GM23338 (cell line): ENCODE data around the gene C1orf21. TPM values are rescaled to one million over a fixed set of nuclear protein-coding genes. Genes with fewer than 3 reads are reported as not detected.

Experiments
- ATAC-seq: fragments of 200-7000 bp; cut with Tn5 transposase; 3 replicates; pipeline ENCODE4 v1.9.1; 2020
- DNase-seq: peaks from one replicate; pipeline ENCODE4 v3.0.0-alpha.2; 2015; ENCODE audit warnings: low spot score
- H2AFZ ChIP-seq: fragments of 200-600 bp; sonication (generic); 2 replicates; pipeline ENCODE4 v1.8.0; 2016; ENCODE audit warnings: antibody characterized with exemption, mild to moderate bottlenecking, moderate library complexity
- H3F3A ChIP-seq: fragments of 200-600 bp; sonication (generic); replicated peaks from 2 replicates; pipeline ENCODE4 v1.8.0; 2017; ENCODE audit warnings: antibody characterized with exemption, mixed run types, low read depth
- H3K27ac ChIP-seq: fragments of 200-600 bp; sonication (generic); 2 replicates; pipeline ENCODE4 v1.6.1; 2016; ENCODE audit warnings: low read depth
- H3K27me3 ChIP-seq: fragments of 200-600 bp; sonication (generic); 2 replicates; pipeline ENCODE4 v1.8.0; 2016; ENCODE audit warnings: mild to moderate bottlenecking, mixed run types, moderate library complexity; ENCODE audit not compliant: insufficient read depth
- H3K36me3 ChIP-seq: fragments of 200-600 bp; sonication (generic); 2 replicates; pipeline ENCODE4 v1.8.0; 2016; ENCODE audit warnings: mild to moderate bottlenecking; ENCODE audit not compliant: insufficient read depth
- H3K4me1 ChIP-seq: fragments of 200-600 bp; sonication (generic); 2 replicates; pipeline ENCODE4 v1.8.0; 2016; ENCODE audit warnings: mild to moderate bottlenecking, moderate library complexity; ENCODE audit not compliant: insufficient read depth
- H3K4me2 ChIP-seq: fragments of 200-600 bp; sonication (generic); 2 replicates; pipeline ENCODE4 v1.7.1; 2017; ENCODE audit warnings: mixed run types
- H3K4me3 ChIP-seq: fragments of 200-600 bp; sonication (generic); 2 replicates; pipeline ENCODE4 v1.6.1; 2016; ENCODE audit warnings: mixed run types
- H3K79me2 ChIP-seq: fragments of 200-600 bp; sonication (generic); replicated peaks from 2 replicates; pipeline ENCODE4 v1.8.0; 2017; ENCODE audit warnings: mild to moderate bottlenecking; ENCODE audit not compliant: insufficient read depth
- H3K9me2 ChIP-seq: fragments of 200-600 bp; sonication (generic); 2 replicates; pipeline ENCODE4 v1.8.0; 2017; ENCODE audit not compliant: insufficient read depth
- H4K20me1 ChIP-seq: fragments of 200-600 bp; sonication (generic); replicated peaks from 2 replicates; pipeline ENCODE4 v1.8.0; 2017; ENCODE audit warnings: mild to moderate bottlenecking; ENCODE audit not compliant: insufficient read depth
- H3K27ac Mint-ChIP-seq: 2 replicates; pipeline ENCODE4 v1.8.0; 2020; ENCODE audit warnings: inconsistent platforms, mild to moderate bottlenecking, moderate library complexity, mixed read lengths
- H3K27me3 Mint-ChIP-seq: 3 replicates; pipeline ENCODE4 v1.8.0; 2022; ENCODE audit warnings: low read depth, mild to moderate bottlenecking, moderate library complexity, mixed read lengths, inconsistent platforms; ENCODE audit not compliant: insufficient read depth, poor library complexity
- H3K36me3 Mint-ChIP-seq: 3 replicates; pipeline ENCODE4 v1.8.0; 2021; ENCODE audit warnings: low read depth, mild to moderate bottlenecking, inconsistent platforms, moderate library complexity, mixed read lengths
- H3K4me1 Mint-ChIP-seq: 3 replicates; pipeline ENCODE4 v1.8.0; 2020; ENCODE audit warnings: mild to moderate bottlenecking, inconsistent platforms, mixed read lengths
- H3K4me3 Mint-ChIP-seq: 3 replicates; pipeline ENCODE4 v1.8.0; 2021; ENCODE audit warnings: moderate library complexity, mild to moderate bottlenecking, inconsistent platforms, mixed read lengths
- H3K9me3 Mint-ChIP-seq: 3 replicates; pipeline ENCODE4 v1.8.0; 2020; ENCODE audit warnings: moderate library complexity, mild to moderate bottlenecking, inconsistent platforms, mixed read lengths
- EZH2 ChIP-seq: fragments of 200-600 bp; sonication (generic); IDR thresholded peaks from one replicate; pipeline ENCODE4 v1.8.0; 2017; ENCODE audit warnings: antibody characterized with exemption, mild to moderate bottlenecking, low read depth; ENCODE audit not compliant: unreplicated experiment
- EZH2phosphoT487 ChIP-seq: fragments of 200-600 bp; sonication (generic); IDR thresholded peaks from one replicate; pipeline ENCODE4 v1.8.1; 2018; ENCODE audit warnings: antibody characterized with exemption; ENCODE audit not compliant: unreplicated experiment
- JUNB ChIP-seq: IDR thresholded peaks from one replicate; pipeline ENCODE4 v1.6.1; 2016; ENCODE audit warnings: antibody characterized with exemption; ENCODE audit not compliant: unreplicated experiment
- NANOG ChIP-seq: IDR thresholded peaks from 2 replicates; pipeline ENCODE4 v1.6.1; 2016; ENCODE audit warnings: antibody characterized with exemption, borderline replicate concordance
- POLR2AphosphoS5 ChIP-seq: IDR thresholded peaks from 2 replicates; pipeline ENCODE4 v1.6.1; 2016; ENCODE audit warnings: antibody characterized with exemption, low read depth
- STAT1 ChIP-seq: IDR thresholded peaks from one replicate; pipeline ENCODE4 v1.6.1; 2016; ENCODE audit warnings: antibody characterized with exemption; ENCODE audit not compliant: unreplicated experiment
- ZNF114 ChIP-seq: fragments of 250-450 bp; sonication (Bioruptor Pico); IDR thresholded peaks from 2 replicates; pipeline ENCODE4 v1.5.0; 2020; ENCODE audit warnings: mild to moderate bottlenecking, moderate library complexity
- ZNF331 ChIP-seq: fragments of 250-450 bp; sonication (Bioruptor Pico); IDR thresholded peaks from 2 replicates; pipeline ENCODE4 v1.5.0; 2020; ENCODE audit warnings: low read depth, mild to moderate bottlenecking, moderate library complexity
- ZNF462 ChIP-seq: fragments of 250-450 bp; sonication (Bioruptor Pico); IDR thresholded peaks from 2 replicates; pipeline ENCODE4 v1.5.0; 2020; ENCODE audit warnings: mild to moderate bottlenecking, moderate library complexity
- polyA plus RNA-seq: library from polyadenylated mRNA; unstranded; fragments of >200 nt; fragmentation: Nextera tagmentation; extraction: Ambion mirVana; gene quantifications from 2 replicates; pipeline ENCODE4 v1.2.1, GENCODE V29; 2016
- total RNA-seq: library from RNA; depleted of rRNA; stranded (reverse); fragments of >200 nt; shearing (Covaris generic); gene quantifications from 2 replicates; pipeline ENCODE4 v1.2.3, GENCODE V29; 2014
- TF ChIP-seq, protein P1 (sequence below): IDR thresholded peaks from 2 replicates; pipeline ENCODE4 v1.6.1; 2016; ENCODE audit warnings: antibody characterized with exemption
- TF ChIP-seq, protein P2 (sequence below), 2 experiments: fragments of 200-600 bp in 1 of 2; sonication (generic) in 1 of 2; conservative IDR thresholded peaks; 2 replicates each; pipeline versions ENCODE4 v1.5.1 to v1.6.1; 2016 to 2017; ENCODE audit warnings: antibody characterized with exemption in 2 of 2, low read depth in 2 of 2, mild to moderate bottlenecking in 2 of 2, moderate library complexity in 1 of 2

The C1orf21 gene
- total and polyA plus RNA-seq, 2 experiments from 2014 or later: 28.0 to 40.4 TPM

GRCh38 chr1:184593597-184593996, 206.8 kb downstream of the C1orf21 start (continued):
- no peak for TF ChIP-seq POLR2AphosphoS5
- TF ChIP-seq, protein P1, sequence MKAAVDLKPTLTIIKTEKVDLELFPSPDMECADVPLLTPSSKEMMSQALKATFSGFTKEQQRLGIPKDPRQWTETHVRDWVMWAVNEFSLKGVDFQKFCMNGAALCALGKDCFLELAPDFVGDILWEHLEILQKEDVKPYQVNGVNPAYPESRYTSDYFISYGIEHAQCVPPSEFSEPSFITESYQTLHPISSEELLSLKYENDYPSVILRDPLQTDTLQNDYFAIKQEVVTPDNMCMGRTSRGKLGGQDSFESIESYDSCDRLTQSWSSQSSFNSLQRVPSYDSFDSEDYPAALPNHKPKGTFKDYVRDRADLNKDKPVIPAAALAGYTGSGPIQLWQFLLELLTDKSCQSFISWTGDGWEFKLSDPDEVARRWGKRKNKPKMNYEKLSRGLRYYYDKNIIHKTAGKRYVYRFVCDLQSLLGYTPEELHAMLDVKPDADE: no peak
- TF ChIP-seq JUNB: no peak
- TF ChIP-seq STAT1: no peak
- TF ChIP-seq, protein P2, sequence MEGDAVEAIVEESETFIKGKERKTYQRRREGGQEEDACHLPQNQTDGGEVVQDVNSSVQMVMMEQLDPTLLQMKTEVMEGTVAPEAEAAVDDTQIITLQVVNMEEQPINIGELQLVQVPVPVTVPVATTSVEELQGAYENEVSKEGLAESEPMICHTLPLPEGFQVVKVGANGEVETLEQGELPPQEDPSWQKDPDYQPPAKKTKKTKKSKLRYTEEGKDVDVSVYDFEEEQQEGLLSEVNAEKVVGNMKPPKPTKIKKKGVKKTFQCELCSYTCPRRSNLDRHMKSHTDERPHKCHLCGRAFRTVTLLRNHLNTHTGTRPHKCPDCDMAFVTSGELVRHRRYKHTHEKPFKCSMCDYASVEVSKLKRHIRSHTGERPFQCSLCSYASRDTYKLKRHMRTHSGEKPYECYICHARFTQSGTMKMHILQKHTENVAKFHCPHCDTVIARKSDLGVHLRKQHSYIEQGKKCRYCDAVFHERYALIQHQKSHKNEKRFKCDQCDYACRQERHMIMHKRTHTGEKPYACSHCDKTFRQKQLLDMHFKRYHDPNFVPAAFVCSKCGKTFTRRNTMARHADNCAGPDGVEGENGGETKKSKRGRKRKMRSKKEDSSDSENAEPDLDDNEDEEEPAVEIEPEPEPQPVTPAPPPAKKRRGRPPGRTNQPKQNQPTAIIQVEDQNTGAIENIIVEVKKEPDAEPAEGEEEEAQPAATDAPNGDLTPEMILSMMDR (conservative IDR thresholded peaks at IDR 0.05; ENCODE audit: low read depth in 2 of 2): no peak
- no peak for TF ChIP-seq EZH2phosphoT487
- no peak for TF ChIP-seq EZH2
- TF ChIP-seq NANOG: no peak

DNA sequence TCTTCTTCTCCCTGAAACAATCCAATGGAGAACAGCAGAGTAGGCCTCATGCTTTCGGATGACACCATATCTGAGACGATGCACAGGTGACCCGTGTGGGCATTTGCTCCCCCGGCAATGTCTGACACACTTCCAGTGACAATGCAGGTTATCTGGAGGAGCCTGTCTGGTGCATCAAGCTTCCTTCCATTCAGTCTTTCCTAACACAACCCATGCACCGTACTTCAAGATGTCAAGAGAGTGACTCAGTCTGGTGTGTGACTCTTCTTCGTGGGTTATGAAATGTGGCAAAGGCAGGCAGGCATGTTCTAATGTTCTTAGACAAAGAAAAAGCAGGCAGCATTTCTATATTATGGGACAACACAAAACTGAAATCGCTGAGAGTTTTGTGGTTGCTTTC, 208.8 kb downstream of the C1orf21 start:
- Histone ChIP-seq H3K4me3 (no peak overlapping the region), H3K9me2 (no peaks in the 10 kb centered on the region), H3K4me1 (no peaks in the 10 kb centered on the region), H3F3A (no peaks in the 10 kb centered on the region), H2AFZ (no peak overlapping the region), H3K27me3 (no peaks in the 10 kb centered on the region), H3K79me2 (no peaks in the 10 kb centered on the region), H4K20me1 (no peaks in the 10 kb centered on the region; the same call in 1 of the 2 replicates), H3K27ac (no peak overlapping the region), H3K4me2 (no peak overlapping the region), H3K36me3 (no peaks in the 10 kb centered on the region)
- DNase-seq (no peak), ATAC-seq (no peak)
- Mint-ChIP-seq H3K27ac (no peak overlapping the region), H3K9me3 (no peaks in the 10 kb centered on the region), H3K4me3 (no peak overlapping the region), H3K36me3 (peaks cover 4% of the 10 kb centered on the region), H3K27me3 (peaks cover 5% of the 10 kb centered on the region), H3K4me1 (peaks cover 3% of the 10 kb centered on the region; the same call in 2 of the 3 replicates)
- no peak for TF ChIP-seq ZNF462
- TF ChIP-seq, protein P1: no peak
- TF ChIP-seq, protein P2 (conservative IDR thresholded peaks at IDR 0.05; ENCODE audit: low read depth in 2 of 2): no peak
- no peak for TF ChIP-seq NANOG
- no peak for TF ChIP-seq ZNF114 (CRISPR knock-in tag)
- TF ChIP-seq ZNF331: no peak
- TF ChIP-seq POLR2AphosphoS5: no peak
- no peak for TF ChIP-seq JUNB
